ENCODE results near the gene ADIG. TPM values are rescaled to one million over a fixed set of nuclear protein-coding genes. Genes with fewer than 3 reads are reported as not detected.

ADIG gene
- total and polyA plus RNA-seq, 2 experiments from 2014 or later = not detected

- Histone ChIP-seq H3K36me3 (ENCODE audit: low read depth) (no peaks in the 10 kb centered on the region), H3K27ac (no peak overlapping the region), H3F3A (ENCODE audit: insufficient read depth) (no peaks in the 10 kb centered on the region), H3K27me3 (replicated peaks; ENCODE audit: insufficient read depth) (0 out of 2 replicates have a peak, but pooled peaks cover 6% of the 10 kb centered on the region), H2AFZ (no peak overlapping the region), H4K20me1 (ENCODE audit: insufficient read depth) (no peaks in the 10 kb centered on the region), H3K9ac (no peak overlapping the region), H3K9me2 (ENCODE audit: insufficient read depth) (no peaks in the 10 kb centered on the region), H3K4me1 (ENCODE audit: insufficient read depth) (no peaks in the 10 kb centered on the region), H3K9me3 (ENCODE audit: low read depth) (no peaks in the 10 kb centered on the region), H3K4me2 (ENCODE audit: unreplicated experiment) (no peak overlapping the region), H3K4me3 (no peak overlapping the region), H3K79me2 (ENCODE audit: insufficient read depth) (no peaks in the 10 kb centered on the region)
- TF ChIP-seq EZH2 (IDR thresholded peaks at IDR 0.05; ENCODE audit: insufficient read depth, poor library complexity, severe bottlenecking) (no peak), EZH2phosphoT487 (IDR thresholded peaks at IDR 0.05; ENCODE audit: insufficient read depth, low read depth) (no peak)
- peak; percentile 30 for DNase-seq
- in situ Hi-C loops (cut with MboI) = no loop called here
- WGBS, 2 experiments (ENCODE audit: low coverage in 1 of 2, low lambda C conversion rate in 2 of 2, missing lambda C conversion rate in 2 of 2) = 39% methylated on average over 5 of the region's 5 CpGs
Observed at GRCh38 chr20:38631155-38632022, 50.4 kb downstream of the ADIG start.

GRCh38 chr20:38633577-38634093 is 52.6 kb downstream of the ADIG start:
- Histone ChIP-seq H3K27ac (no peak overlapping the region), H3K9me2 (ENCODE audit: insufficient read depth) (no peaks in the 10 kb centered on the region), H3K36me3 (ENCODE audit: low read depth) (no peaks in the 10 kb centered on the region), H3K4me3 (no peak overlapping the region), H3K79me2 (ENCODE audit: insufficient read depth) (no peaks in the 10 kb centered on the region), H2AFZ (no peak overlapping the region), H3F3A (ENCODE audit: insufficient read depth) (no peaks in the 10 kb centered on the region), H3K9ac (no peak overlapping the region), H3K4me2 (ENCODE audit: unreplicated experiment) (no peak overlapping the region), H3K9me3 (ENCODE audit: low read depth) (no peaks in the 10 kb centered on the region), H3K27me3 (replicated peaks; ENCODE audit: insufficient read depth) (0 out of 2 replicates have a peak, but pooled peaks cover 6% of the 10 kb centered on the region), H4K20me1 (ENCODE audit: insufficient read depth) (no peaks in the 10 kb centered on the region), H3K4me1 (ENCODE audit: insufficient read depth) (no peaks in the 10 kb centered on the region)
- TF ChIP-seq EZH2phosphoT487 (IDR thresholded peaks at IDR 0.05; ENCODE audit: insufficient read depth, low read depth) (no peak), EZH2 (IDR thresholded peaks at IDR 0.05; ENCODE audit: insufficient read depth, poor library complexity, severe bottlenecking) (no peak)
- in situ Hi-C loops (cut with MboI) = no loop called here
- peak; percentile 69 for DNase-seq
- WGBS, 2 experiments (ENCODE audit: low coverage in 1 of 2, low lambda C conversion rate in 2 of 2, missing lambda C conversion rate in 2 of 2) = 17 to 19% methylated on average over 13 of the region's 13 CpGs

GRCh38 chr20:38635721-38636288 is 54.8 kb downstream of the ADIG start:
- in situ Hi-C loops (cut with MboI) = no loop called here
- no peaks in the 10 kb centered on the region for H3K79me2 ChIP-seq (ENCODE audit: insufficient read depth)
- H2AFZ ChIP-seq = no peak overlapping the region
- TF ChIP-seq EZH2phosphoT487 (IDR thresholded peaks at IDR 0.05; ENCODE audit: insufficient read depth, low read depth) = no peak
- TF ChIP-seq EZH2 (IDR thresholded peaks at IDR 0.05; ENCODE audit: insufficient read depth, poor library complexity, severe bottlenecking) = no peak
- H3K4me1 ChIP-seq (ENCODE audit: insufficient read depth) = no peaks in the 10 kb centered on the region
- peaks cover 7% of the 10 kb centered on the region for H3K27me3 ChIP-seq (replicated peaks; ENCODE audit: insufficient read depth)
- 29 to 41% methylated on average over 3 of the region's 3 CpGs for WGBS, 2 experiments (ENCODE audit: low coverage in 1 of 2, low lambda C conversion rate in 2 of 2, missing lambda C conversion rate in 2 of 2)
- H4K20me1 ChIP-seq (ENCODE audit: insufficient read depth) = no peaks in the 10 kb centered on the region
- H3K36me3 ChIP-seq (ENCODE audit: low read depth) = no peaks in the 10 kb centered on the region
- DNase-seq = peak; percentile 55
- no peaks in the 10 kb centered on the region for H3K9me3 ChIP-seq (ENCODE audit: low read depth)
- H3F3A ChIP-seq (ENCODE audit: insufficient read depth) = no peaks in the 10 kb centered on the region
- H3K9ac ChIP-seq = no peak overlapping the region
- no peaks in the 10 kb centered on the region for H3K9me2 ChIP-seq (ENCODE audit: insufficient read depth)
- H3K27ac ChIP-seq = no peak overlapping the region
- no peak overlapping the region for H3K4me2 ChIP-seq (ENCODE audit: unreplicated experiment)
- no peak overlapping the region for H3K4me3 ChIP-seq

Other genes with a start within 250 kb of the ADIG start
- not detected in 2 replicates for gene LBP, start 234.7 kb upstream of the ADIG start, total RNA-seq (2014; rRNA removed; shearing (Covaris generic))
- gene LBP, start 234.7 kb upstream of the ADIG start, polyA plus RNA-seq (2016; fragmentation: Nextera tagmentation; extraction: Ambion mirVana) = not detected in 2 replicates
- gene SNHG17, start 145.9 kb upstream of the ADIG start, total RNA-seq (2014; rRNA removed; shearing (Covaris generic)) = 5.4 and 15.2 TPM in 2 replicates
- gene SNHG17, start 145.9 kb upstream of the ADIG start, polyA plus RNA-seq (2016; fragmentation: Nextera tagmentation; extraction: Ambion mirVana) = 28.0 and 29.1 TPM in 2 replicates
- 20.2 and 25.8 TPM in 2 replicates for gene RALGAPB, start 108.4 kb upstream of the ADIG start, total RNA-seq (2014; rRNA removed; shearing (Covaris generic))
- 8.1 and 9.8 TPM in 2 replicates for gene RALGAPB, start 108.4 kb upstream of the ADIG start, polyA plus RNA-seq (2016; fragmentation: Nextera tagmentation; extraction: Ambion mirVana)
- not detected in 2 replicates for gene ARHGAP40, start 20.6 kb downstream of the ADIG start, total RNA-seq (2014; rRNA removed; shearing (Covaris generic))
- gene ARHGAP40, start 20.6 kb downstream of the ADIG start, polyA plus RNA-seq (2016; fragmentation: Nextera tagmentation; extraction: Ambion mirVana) = not detected in 2 replicates
- not detected in 2 replicates for gene SLC32A1, start 143.3 kb downstream of the ADIG start, total RNA-seq (2014; rRNA removed; shearing (Covaris generic))
- gene SLC32A1, start 143.3 kb downstream of the ADIG start, polyA plus RNA-seq (2016; fragmentation: Nextera tagmentation; extraction: Ambion mirVana) = not detected in 2 replicates
- gene ACTR5, start 167.3 kb downstream of the ADIG start, total RNA-seq (2014; rRNA removed; shearing (Covaris generic)) = 3.0 and 5.1 TPM in 2 replicates
- gene ACTR5, start 167.3 kb downstream of the ADIG start, polyA plus RNA-seq (2016; fragmentation: Nextera tagmentation; extraction: Ambion mirVana) = 3.4 and 4.0 TPM in 2 replicates
- not detected in 2 replicates for gene PPP1R16B, start 224.5 kb downstream of the ADIG start, total RNA-seq (2014; rRNA removed; shearing (Covaris generic))
- 0.34 TPM in 1 of 2 replicates, not detected in the other for gene PPP1R16B, start 224.5 kb downstream of the ADIG start, polyA plus RNA-seq (2016; fragmentation: Nextera tagmentation; extraction: Ambion mirVana)